Measurements from ENCODE around the gene GNB3. TPM values are rescaled to one million over a fixed set of nuclear protein-coding genes. Genes with fewer than 3 reads are reported as not detected.
A peak's percentile ranks its signal among the peaks of the same experiment; 100 is the strongest.

Gene GNB3
- total RNA-seq, 1 experiment from 2014 or later: 1.6 TPM

- no peak for DNase-seq (ENCODE audit: low read depth)
Observed at GRCh38 chr12:6823182-6824084, 17.3 kb upstream of the GNB3 start.

DNA sequence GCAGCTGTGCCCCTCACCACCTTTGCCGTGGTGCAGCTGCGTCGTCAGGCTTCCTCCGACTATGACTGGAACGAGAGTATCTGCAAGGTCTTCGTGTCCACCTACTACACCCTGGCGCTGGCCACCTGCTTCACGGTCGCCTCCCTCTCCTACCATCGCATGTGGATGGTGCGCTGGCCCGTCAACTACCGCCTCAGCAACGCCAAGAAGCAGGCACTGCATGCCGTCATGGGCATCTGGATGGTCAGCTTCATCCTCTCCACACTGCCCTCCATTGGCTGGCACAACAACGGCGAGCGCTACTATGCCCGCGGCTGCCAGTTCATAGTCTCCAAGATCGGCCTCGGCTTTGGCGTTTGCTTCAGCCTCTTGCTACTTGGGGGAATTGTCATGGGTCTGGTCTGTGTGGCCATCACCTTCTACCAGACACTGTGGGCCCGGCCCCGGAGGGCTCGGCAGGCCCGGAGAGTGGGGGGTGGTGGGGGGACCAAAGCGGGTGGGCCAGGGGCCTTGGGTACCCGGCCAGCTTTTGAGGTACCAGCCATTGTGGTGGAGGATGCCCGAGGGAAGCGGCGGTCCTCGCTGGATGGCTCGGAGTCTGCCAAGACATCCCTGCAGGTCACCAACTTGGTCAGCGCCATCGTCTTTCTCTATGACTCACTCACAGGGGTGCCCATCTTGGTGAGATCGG lies 16.5 kb upstream of the GNB3 start:
- DNase-seq (ENCODE audit: low read depth): no peak

DNA sequence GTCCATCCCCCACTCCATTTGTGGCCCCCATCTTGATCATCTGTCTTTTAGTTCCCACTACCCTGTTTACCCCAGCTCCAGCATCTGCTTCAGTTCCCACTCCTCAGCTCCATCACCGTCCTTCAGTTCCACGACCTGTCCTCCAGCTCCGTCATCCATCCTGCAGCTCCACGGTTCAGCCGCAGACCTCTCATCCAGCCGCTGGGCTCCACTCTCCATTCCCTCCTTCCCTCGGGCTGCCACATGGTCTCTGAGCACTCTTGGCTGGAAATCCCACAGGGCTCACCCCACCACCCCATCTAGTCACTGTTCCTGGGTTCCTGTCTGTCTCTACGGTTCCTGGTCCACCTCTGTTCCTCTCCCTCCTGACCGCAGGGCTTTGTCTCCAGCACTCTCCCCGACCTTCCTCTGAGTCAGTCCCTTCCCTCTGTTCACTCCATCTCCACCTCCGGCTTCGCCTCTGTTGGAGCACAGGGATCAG lies 15.8 kb upstream of the GNB3 start:
- DNase-seq (ENCODE audit: low read depth): peak; percentile 65

DNA sequence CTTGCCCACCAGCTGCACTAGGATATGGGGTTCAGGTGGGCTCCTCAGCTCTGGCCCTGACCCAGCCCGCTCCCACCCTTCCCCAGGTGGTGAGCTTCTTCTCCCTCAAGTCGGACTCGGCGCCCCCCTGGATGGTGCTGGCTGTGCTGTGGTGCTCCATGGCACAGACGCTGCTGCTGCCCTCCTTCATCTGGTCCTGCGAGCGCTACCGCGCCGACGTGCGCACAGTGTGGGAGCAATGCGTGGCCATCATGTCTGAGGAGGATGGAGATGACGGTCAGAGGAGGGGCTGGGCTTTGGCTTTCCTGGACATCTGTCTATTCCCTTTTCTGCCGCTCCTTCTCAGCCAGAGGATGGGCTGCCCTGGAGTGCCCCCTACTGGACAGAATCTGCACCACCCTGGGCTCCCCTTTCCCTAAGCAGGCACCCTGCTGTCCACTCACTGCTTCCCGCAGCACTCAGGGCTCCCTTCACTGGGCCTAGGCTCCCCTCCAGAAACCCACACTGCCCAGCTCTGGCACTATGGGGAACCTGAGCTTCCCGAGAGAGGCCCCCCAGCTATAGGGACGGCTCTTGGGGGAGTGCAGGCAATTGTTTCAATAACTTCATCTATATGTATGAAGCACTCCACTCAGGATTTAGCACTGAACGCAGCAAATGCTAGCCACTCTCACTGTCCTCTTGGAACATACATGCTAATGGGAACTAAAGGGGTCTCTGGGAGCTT lies 15.2 kb upstream of the GNB3 start:
- peak; percentile 89 for DNase-seq (ENCODE audit: low read depth)

- DNase-seq (ENCODE audit: low read depth): no peak
Observed at GRCh38 chr12:6826125-6826733, 14.5 kb upstream of the GNB3 start.

- no peak for DNase-seq (ENCODE audit: low read depth)
Observed at GRCh38 chr12:6826734-6827436, 13.8 kb upstream of the GNB3 start.

DNA sequence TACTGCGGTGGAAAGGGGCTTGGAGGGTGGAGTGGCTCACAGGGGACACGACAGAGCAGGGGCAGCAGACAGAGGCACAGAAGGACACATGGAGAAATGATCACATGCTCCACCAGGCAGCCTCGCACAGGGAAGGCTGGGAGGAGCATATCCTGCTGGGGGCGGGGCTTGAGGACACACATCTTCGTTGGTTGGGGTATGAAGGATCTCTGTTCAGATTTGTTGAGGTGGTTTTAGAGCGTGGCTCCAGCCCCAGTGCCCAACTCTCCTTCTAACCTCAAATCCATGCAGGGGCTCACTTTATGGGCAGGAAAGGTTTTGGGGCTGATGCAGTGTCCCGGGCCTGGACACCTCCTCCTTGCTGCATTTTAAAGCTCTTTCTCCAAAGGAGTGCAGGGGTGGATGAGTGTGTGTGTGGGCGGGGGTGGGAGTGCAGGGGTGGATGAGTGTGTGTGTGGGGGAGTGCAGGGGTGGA lies 13.3 kb upstream of the GNB3 start:
- DNase-seq (ENCODE audit: low read depth): peak; percentile 86

DNA sequence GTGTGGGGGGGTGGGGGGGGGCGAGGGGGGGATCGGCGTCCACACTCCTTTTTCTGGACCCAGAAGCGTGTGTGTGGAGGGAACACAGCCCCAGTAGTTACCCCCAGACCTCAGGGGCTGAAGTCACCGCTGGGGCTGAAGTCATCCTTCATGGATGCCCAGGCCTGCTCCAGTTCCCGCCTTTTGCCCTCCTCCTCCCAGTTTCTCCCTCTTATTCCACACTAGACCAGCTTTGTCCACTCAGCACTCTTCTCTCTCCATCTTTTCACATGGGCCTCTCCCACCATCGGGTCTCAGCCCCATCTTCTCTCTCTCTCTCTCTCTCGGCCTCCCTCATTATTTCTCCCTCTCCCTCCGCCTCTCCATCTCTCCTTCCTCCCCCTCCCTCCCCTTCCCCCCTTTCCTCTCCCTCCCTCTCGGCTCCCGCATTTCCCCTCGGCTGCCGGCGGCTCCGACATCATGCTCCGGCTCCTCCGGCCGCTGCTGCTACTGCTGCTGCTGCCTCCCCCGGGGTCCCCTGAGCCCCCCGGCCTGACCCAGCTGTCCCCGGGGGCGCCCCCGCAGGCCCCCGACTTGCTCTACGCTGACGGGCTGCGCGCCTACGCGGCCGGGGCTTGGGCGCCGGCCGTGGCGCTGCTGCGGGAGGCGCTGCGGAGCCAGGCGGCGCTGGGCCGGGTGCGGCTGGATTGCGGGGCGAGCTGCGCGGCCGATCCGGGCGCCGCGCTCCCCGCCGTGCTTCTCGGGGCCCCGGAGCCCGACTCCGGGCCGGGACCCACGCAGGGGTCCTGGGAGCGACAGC lies 12.5 kb upstream of the GNB3 start, which contains the start of gene P3H3:
P3H3 (plus strand) TSS at position 426 of the 799 bp plus-strand sequence; CDS start at position 460, 34 bp downstream.
- DNase-seq (ENCODE audit: low read depth): peak; percentile 61

DNA sequence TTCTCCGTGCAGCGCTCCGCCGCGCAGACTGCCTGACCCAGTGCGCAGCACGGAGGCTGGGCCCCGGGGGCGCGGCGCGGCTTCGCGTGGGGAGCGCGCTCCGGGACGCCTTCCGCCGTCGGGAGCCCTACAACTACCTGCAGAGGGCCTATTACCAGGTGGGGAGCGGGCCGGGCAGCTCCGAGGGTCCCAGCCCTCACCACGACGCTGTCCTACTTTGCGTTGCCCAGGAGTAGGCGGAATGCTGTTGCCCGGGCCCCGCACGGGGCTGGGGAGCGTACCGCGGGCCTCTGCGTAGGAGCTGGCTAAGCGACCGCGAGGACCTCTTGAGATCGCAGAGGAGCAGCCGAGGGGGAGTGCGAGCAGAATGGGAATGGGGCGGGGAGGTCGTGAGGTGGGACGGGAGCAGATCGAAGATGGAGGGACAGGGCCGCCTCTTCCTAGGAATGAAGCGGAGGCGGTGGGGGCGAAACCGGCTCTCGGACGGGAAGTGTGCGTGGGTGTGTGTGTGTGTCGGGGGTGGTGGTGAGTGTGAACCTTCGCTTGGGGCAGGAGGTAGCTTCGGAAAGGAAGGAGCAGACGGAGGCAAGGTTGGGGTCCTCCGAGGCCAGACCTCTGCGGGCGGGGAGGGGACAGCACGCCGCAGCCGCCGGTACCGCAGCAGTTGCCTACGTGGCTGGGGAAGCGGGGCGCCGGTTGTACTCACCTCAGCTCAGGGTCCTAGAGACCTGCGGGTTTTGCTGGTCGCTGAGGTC lies 11.8 kb upstream of the GNB3 start:
- DNase-seq (ENCODE audit: low read depth): peak; percentile 45

GRCh38 chr12:6829536-6830220 lies 11.0 kb upstream of the GNB3 start:
- no peak for DNase-seq (ENCODE audit: low read depth)

DNA sequence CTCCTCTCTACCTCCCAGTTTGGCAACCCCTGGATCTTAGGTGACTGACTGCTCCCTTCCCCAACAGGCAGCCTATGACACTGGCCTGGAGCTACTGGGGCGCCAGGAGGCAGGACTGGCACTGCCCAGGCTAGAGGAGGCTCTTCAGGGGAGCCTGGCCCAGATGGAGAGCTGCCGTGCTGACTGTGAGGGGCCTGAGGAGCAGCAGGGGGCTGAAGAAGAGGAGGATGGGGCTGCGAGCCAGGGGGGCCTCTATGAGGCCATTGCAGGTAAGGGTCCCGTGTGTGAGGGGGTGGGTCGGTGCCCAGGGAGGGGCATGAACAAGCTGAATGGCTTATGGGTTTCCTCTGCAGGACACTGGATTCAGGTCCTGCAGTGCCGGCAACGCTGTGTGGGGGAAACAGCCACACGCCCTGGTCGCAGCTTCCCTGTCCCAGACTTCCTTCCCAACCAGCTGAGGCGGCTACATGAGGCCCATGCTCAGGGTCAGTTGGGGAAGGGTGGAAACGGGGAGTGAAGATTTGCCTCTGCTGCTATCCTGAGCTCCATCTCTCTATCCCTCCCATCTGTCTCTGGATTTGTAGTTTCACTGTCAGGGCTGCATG lies 10.3 kb upstream of the GNB3 start:
- no peak for DNase-seq (ENCODE audit: low read depth)

DNA sequence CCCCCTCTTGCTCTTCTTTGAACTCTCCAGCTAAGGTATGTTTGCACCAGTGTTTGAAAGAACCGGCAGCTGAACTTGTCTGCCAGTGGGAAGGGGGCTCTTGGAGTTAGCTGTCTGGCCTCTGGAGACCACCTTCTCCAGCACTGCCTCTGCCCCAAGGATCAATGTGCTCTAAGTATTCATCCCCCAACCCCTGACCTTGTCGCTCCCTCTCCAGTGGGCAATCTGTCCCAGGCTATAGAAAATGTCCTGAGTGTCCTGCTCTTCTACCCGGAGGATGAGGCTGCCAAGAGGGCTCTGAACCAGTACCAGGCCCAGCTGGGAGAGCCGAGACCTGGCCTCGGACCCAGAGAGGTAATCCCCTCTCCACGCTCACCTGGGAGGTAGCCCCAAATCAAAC lies 9.7 kb upstream of the GNB3 start:
- DNase-seq (ENCODE audit: low read depth): no peak

DNA sequence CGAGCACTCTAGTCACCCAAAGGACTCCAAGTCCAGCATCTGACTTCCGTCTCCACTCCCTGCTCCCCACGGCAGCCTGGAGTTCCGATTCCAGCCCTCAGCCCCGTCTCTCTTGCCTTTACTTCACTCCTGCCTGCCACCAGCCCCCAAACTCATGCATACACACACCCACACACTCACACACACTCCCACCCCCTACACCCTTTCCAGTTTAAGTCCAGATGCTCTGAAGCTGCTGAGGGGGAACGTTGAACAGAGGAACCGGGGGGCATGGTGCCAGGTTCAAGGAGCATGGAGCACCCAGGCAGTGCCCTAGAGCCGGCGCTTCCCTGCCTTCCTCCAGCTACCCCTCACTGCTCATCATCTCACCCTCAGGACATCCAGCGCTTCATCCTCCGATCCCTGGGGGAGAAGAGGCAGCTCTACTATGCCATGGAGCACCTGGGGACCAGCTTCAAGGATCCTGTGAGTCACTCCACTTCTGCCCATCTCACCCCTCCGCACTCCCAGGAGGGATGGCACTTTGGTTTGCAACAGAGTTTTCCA lies 9.2 kb upstream of the GNB3 start:
- DNase-seq (ENCODE audit: low read depth): no peak

DNA sequence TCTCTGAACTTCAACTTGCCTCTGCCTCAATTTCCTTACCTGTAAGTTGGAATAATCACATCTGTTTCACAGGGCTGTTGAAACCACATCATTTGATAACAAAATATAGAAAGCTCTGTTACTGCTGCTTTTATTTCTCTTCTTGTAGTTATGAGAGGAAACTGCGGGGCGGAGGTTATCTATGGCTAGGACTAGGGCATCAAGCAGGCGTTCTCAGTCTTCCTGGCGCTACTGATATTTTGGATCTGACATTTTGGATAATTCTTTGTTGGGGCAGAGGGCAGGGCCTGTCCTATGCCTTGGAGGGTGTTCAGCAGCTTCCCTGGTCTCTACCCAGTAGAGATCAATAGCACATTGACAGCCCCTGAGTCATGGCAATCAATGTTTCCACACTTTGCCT lies 8.6 kb upstream of the GNB3 start:
- DNase-seq (ENCODE audit: low read depth): no peak

DNA sequence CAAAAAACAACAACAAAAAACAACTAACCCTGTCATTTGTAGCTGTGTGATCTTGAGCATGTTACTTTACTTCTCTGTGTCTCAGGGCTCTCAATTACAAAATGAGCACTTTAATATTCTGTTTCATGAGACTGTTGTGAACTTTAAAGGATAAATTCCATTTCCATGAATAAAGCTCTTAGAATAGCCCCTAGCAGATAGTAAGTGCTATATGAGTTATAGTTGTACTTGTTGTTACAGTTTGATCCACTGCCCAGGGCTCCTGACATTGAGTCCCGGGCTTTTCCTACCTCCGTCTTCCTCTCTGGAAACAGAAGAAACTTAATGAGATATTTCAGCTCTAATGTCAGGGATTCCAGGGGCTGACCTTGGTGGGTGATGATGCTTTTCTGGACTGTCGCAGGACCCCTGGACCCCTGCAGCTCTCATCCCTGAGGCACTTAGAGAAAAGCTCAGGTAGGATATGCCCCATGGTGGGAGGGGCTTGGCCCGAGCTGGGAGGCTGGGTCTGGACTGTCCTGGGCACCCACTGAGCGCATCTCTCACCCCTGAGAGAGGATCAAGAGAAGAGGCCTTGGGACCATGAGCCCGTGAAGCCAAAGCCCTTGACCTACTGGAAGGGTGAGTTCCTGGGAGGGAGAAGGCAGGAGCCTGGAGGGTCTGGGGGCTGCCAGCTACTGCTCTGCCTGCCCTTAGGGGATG lies 7.4 kb upstream of the GNB3 start:
- DNase-seq (ENCODE audit: low read depth): no peak

GRCh38 chr12:6834254-6834653 lies 6.5 kb upstream of the GNB3 start:
- no peak for DNase-seq (ENCODE audit: low read depth)

GRCh38 chr12:6834873-6835272 lies 5.9 kb upstream of the GNB3 start:
- no peak for DNase-seq (ENCODE audit: low read depth)

Measured in HT1080 (cell line).